HCT116 (cell line): ENCODE measurements around the gene NUP50. TPM values are rescaled to one million over a fixed set of nuclear protein-coding genes. Genes with fewer than 3 reads are reported as not detected.

Experiments
- ATAC-seq: fragments of 200-7000 bp; cut with Tn5 transposase; 2 replicates; pipeline ENCODE4 v1.9.1; 2020; ENCODE audit warnings: mild to moderate bottlenecking, moderate library complexity
- BruUV-seq: library from RNA; stranded (reverse); fragments of 400-500 nt; replicated peaks from 2 replicates; lab custom pipeline; 2021; lab: Mats Ljungman, UMichigan
- CTCF ChIA-PET: fragments of 300-600 bp; sonication (Branson Sonifier 250); formaldehyde crosslinking; loops from one replicate; lab custom pipeline; 2021; ENCODE audit warnings: antibody characterized with exemption; lab: Charles Lee
- POLR2A ChIA-PET: fragments of 300-600, 350-600 bp; sonication (Branson Sonifier 250); formaldehyde crosslinking; loops from one replicate; lab custom pipeline; 2021; ENCODE audit warnings: antibody characterized with exemption; lab: Charles Lee
- RAD21 ChIA-PET, 2 experiments: fragments of 300-600 bp; sonication (Branson Sonifier 250); formaldehyde crosslinking; loops; one replicate each; lab custom pipeline; 2023; ENCODE audit warnings: low total read pairs in 2 of 2; ENCODE audit not compliant: uncharacterized antibody in 2 of 2, unreplicated experiment in 2 of 2, low non-redundant PET in 1 of 2; lab: Charles Lee
- DNase-seq: peaks from one replicate; pipeline ENCODE4 v3.0.0-alpha.2; 2010; ENCODE audit warnings: low read depth, low spot score
- H2AFZ ChIP-seq: fragments of 200-600 bp; shearing (Covaris generic), sonication (generic); 2 replicates; pipeline ENCODE4 v1.6.1; 2017; ENCODE audit warnings: low read depth, mixed run types, mixed read lengths, antibody characterized with exemption, low read length; ENCODE audit not compliant: poor library complexity, severe bottlenecking
- H3K27ac ChIP-seq: 2 replicates; pipeline ENCODE4 v1.5.1; 2012; ENCODE audit warnings: low read depth, low read length
- H3K27me3 ChIP-seq: fragments of 200-600 bp; sonication (generic); 2 replicates; pipeline ENCODE4 v1.6.1; 2016; ENCODE audit warnings: mixed run types, low read length, mixed read lengths; ENCODE audit not compliant: insufficient read depth
- H3K36me3 ChIP-seq, 2 experiments: fragments of 200-500 bp in 1 of 2; fragments of 200-600 bp in 1 of 2; sonication (Bioruptor generic) in 1 of 2; sonication (generic) in 1 of 2; 2 replicates each; pipeline versions ENCODE4 v1.5.1 to v1.6.1; 2014 to 2016; ENCODE audit warnings: low read length in 2 of 2, inconsistent platforms in 1 of 2, mixed read lengths in 1 of 2, mixed run types in 1 of 2; ENCODE audit not compliant: insufficient read depth in 2 of 2, control insufficient read depth in 1 of 2
- H3K4me1 ChIP-seq, 2 experiments: fragments of 200-600 bp in 1 of 2; sonication (generic) in 1 of 2; 2 replicates each; pipeline versions ENCODE4 v1.5.1 to v1.6.1; 2012 to 2017; ENCODE audit warnings: low read length in 2 of 2, inconsistent platforms in 1 of 2, mild to moderate bottlenecking in 1 of 2, mixed read lengths in 1 of 2, mixed run types in 1 of 2, moderate library complexity in 1 of 2; ENCODE audit not compliant: insufficient read depth in 2 of 2, control insufficient read depth in 1 of 2
- H3K4me2 ChIP-seq: fragments of 200-600 bp; sonication (generic); 2 replicates; pipeline ENCODE4 v1.6.1; 2017; ENCODE audit warnings: mixed run types, low read length, mixed read lengths
- H3K4me3 ChIP-seq, 2 experiments: fragments of 200-600 bp in 1 of 2; sonication (generic) in 1 of 2; replicated peaks in 1 of 2; 2 replicates each; pipeline ENCODE4 v1.5.1; 2011 to 2016; ENCODE audit warnings: low read length in 2 of 2, control low read depth in 1 of 2, low read depth in 1 of 2, mild to moderate bottlenecking in 1 of 2, mixed read lengths in 1 of 2, mixed run types in 1 of 2
- H3K79me2 ChIP-seq: fragments of 200-600 bp; sonication (generic); 2 replicates; pipeline ENCODE4 v1.6.1; 2017; ENCODE audit warnings: mild to moderate bottlenecking, mixed run types, low read length, moderate library complexity, mixed read lengths; ENCODE audit not compliant: insufficient read depth
- H3K9ac ChIP-seq: fragments of 200-600 bp; sonication (generic); 2 replicates; pipeline ENCODE4 v1.6.1; 2016; ENCODE audit warnings: low read length, mixed read lengths
- H3K9me2 ChIP-seq: fragments of 200-600 bp; sonication (generic), shearing (Covaris generic); 2 replicates; pipeline ENCODE4 v1.6.1; 2017; ENCODE audit warnings: mixed run types, mild to moderate bottlenecking, moderate library complexity; ENCODE audit not compliant: insufficient read depth
- H3K9me3 ChIP-seq, 2 experiments: fragments of 200-500 bp in 1 of 2; fragments of 200-600 bp in 1 of 2; sonication (Bioruptor generic) in 1 of 2; sonication (generic) in 1 of 2; 2 replicates each; pipeline ENCODE4 v1.6.1; 2014 to 2017; ENCODE audit warnings: low read length in 2 of 2, mixed read lengths in 2 of 2, inconsistent platforms in 1 of 2, low read depth in 1 of 2, mild to moderate bottlenecking in 1 of 2, mixed run types in 1 of 2, moderate library complexity in 1 of 2; ENCODE audit not compliant: control insufficient read depth in 1 of 2, insufficient read depth in 1 of 2
- H4K20me1 ChIP-seq: fragments of 200-600 bp; sonication (generic), shearing (Covaris generic); 2 replicates; pipeline ENCODE4 v1.6.1; 2017; ENCODE audit warnings: mixed run types, mild to moderate bottlenecking, moderate library complexity; ENCODE audit not compliant: insufficient read depth
- CBX3 ChIP-seq: IDR thresholded peaks from 2 replicates; pipeline ENCODE4 v1.6.1; 2012; ENCODE audit warnings: low read depth
- ELF1 ChIP-seq: IDR thresholded peaks from 2 replicates; pipeline ENCODE4 v1.6.1; 2012; ENCODE audit warnings: low read depth, borderline replicate concordance
- TCF7L2 ChIP-seq: IDR thresholded peaks from 2 replicates; pipeline ENCODE4 v1.7.0; 2011; ENCODE audit warnings: borderline replicate concordance, inconsistent platforms; ENCODE audit not compliant: insufficient read depth, insufficient read length; ENCODE audit errors: extremely low read depth
- ZFX ChIP-seq: fragments of 450-650 bp; IDR thresholded peaks from 2 replicates; pipeline ENCODE4 v1.6.1; 2017
- intact Hi-C: fragments of 100-400 bp; cut with micrococcal nuclease; formaldehyde crosslinking; loops from 2 replicates; pipeline ENCODE4 v1.10.0; 2022
- total RNA-seq: library from RNA; stranded (reverse); gene quantifications from one replicate; pipeline ENCODE4 v1.2.1, GENCODE V29; 2021; ENCODE audit not compliant: unreplicated experiment
- TF ChIP-seq, protein P1 (sequence below): IDR thresholded peaks from 2 replicates; pipeline ENCODE4 v1.6.1; 2012; ENCODE audit warnings: low read depth

Gene NUP50
- total RNA-seq, 1 experiment from 2014 or later: 102 TPM

DNA sequence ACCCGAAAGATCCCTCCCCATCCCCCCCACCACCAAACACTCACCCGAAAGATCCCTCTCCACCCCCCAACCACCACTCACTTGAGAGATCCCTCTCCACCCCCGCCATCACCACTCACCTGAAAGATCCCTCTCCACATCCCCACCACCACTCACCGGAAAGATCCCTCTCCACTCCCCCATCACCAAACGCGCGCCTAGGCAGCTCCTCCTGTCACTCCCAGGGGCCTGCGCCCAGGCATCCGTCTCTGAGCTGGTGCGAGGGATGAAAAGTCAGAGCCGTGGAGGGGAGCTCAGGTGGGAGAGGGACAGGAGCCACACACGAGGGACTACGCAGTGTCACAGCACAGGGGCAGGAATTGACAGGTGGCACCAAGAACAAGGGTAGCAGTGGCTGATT, 65.5 kb downstream of the NUP50 start:
- intact Hi-C loops: no loop called here
- no peak overlapping the region for H3K4me3 ChIP-seq
- no peak overlapping the region for H3K9ac ChIP-seq
- no peaks in the 10 kb centered on the region for H4K20me1 ChIP-seq
- no peak overlapping the region for H3K27ac ChIP-seq
- H3K4me2 ChIP-seq: no peak overlapping the region
- H3K36me3 ChIP-seq: no peaks in the 10 kb centered on the region
- no peaks in the 10 kb centered on the region for H3K9me2 ChIP-seq
- POLR2A ChIA-PET: no interaction called here
- TF ChIP-seq, protein P1, sequence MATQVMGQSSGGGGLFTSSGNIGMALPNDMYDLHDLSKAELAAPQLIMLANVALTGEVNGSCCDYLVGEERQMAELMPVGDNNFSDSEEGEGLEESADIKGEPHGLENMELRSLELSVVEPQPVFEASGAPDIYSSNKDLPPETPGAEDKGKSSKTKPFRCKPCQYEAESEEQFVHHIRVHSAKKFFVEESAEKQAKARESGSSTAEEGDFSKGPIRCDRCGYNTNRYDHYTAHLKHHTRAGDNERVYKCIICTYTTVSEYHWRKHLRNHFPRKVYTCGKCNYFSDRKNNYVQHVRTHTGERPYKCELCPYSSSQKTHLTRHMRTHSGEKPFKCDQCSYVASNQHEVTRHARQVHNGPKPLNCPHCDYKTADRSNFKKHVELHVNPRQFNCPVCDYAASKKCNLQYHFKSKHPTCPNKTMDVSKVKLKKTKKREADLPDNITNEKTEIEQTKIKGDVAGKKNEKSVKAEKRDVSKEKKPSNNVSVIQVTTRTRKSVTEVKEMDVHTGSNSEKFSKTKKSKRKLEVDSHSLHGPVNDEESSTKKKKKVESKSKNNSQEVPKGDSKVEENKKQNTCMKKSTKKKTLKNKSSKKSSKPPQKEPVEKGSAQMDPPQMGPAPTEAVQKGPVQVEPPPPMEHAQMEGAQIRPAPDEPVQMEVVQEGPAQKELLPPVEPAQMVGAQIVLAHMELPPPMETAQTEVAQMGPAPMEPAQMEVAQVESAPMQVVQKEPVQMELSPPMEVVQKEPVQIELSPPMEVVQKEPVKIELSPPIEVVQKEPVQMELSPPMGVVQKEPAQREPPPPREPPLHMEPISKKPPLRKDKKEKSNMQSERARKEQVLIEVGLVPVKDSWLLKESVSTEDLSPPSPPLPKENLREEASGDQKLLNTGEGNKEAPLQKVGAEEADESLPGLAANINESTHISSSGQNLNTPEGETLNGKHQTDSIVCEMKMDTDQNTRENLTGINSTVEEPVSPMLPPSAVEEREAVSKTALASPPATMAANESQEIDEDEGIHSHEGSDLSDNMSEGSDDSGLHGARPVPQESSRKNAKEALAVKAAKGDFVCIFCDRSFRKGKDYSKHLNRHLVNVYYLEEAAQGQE: no peak
- TF ChIP-seq CBX3: no peak
- no peak for TF ChIP-seq TCF7L2
- no peak for TF ChIP-seq ZFX
- no peak for TF ChIP-seq ELF1
- DNase-seq: no peak
- no peaks in the 10 kb centered on the region for H3K27me3 ChIP-seq
- no peaks in the 10 kb centered on the region for H3K9me3 ChIP-seq
- 0 out of 2 replicates have a peak, but pooled peaks cover 8% of the 10 kb centered on the region for H3K79me2 ChIP-seq
- no peak for ATAC-seq
- no peak overlapping the region for H2AFZ ChIP-seq
- no TSS peak for BruUV-seq
- H3K4me1 ChIP-seq: no peaks in the 10 kb centered on the region
- CTCF ChIA-PET: no interaction called here
- RAD21 ChIA-PET: no interaction called here
